Karpas-422 (cell line): ENCODE data around the gene SFTA2. TPM values are rescaled to one million over a fixed set of nuclear protein-coding genes. Genes with fewer than 3 reads are reported as not detected.

Experiments used
- DNase-seq: peaks from one replicate; pipeline ENCODE4 v3.0.0-alpha.2; 2015
- H2AFZ ChIP-seq: fragments of 200-600 bp; sonication (generic); 2 replicates; pipeline ENCODE4 v1.6.1; 2014; ENCODE audit warnings: antibody characterized with exemption, low read length, mixed read lengths
- H3K27ac ChIP-seq: fragments of 200-600 bp; sonication (generic); 2 replicates; pipeline ENCODE4 v1.5.1; 2014; ENCODE audit warnings: mild to moderate bottlenecking, low read length, moderate library complexity
- H3K27me3 ChIP-seq: fragments of 200-600 bp; sonication (generic); 2 replicates; pipeline ENCODE4 v1.6.1; 2014; ENCODE audit warnings: low read length, mixed read lengths
- H3K36me3 ChIP-seq: fragments of 200-600 bp; sonication (generic); 2 replicates; pipeline ENCODE4 v1.6.1; 2014; ENCODE audit warnings: low read length, mixed read lengths; ENCODE audit not compliant: insufficient read depth
- H3K4me1 ChIP-seq: fragments of 200-600 bp; sonication (generic); 2 replicates; pipeline ENCODE4 v1.6.1; 2014; ENCODE audit warnings: mild to moderate bottlenecking, low read length, mixed read lengths
- H3K4me2 ChIP-seq: fragments of 200-600 bp; sonication (generic); 2 replicates; pipeline ENCODE4 v1.6.1; 2014; ENCODE audit warnings: low read length, low read depth, mild to moderate bottlenecking; ENCODE audit not compliant: poor library complexity, severe bottlenecking
- H3K4me3 ChIP-seq: fragments of 200-600 bp; sonication (generic); 2 replicates; pipeline ENCODE4 v1.5.1; 2014; ENCODE audit warnings: mild to moderate bottlenecking, antibody characterized with exemption, low read length, mixed read lengths
- H3K79me2 ChIP-seq: fragments of 200-600 bp; sonication (generic); 2 replicates; pipeline ENCODE4 v1.6.1; 2014; ENCODE audit warnings: mild to moderate bottlenecking, low read length, mixed read lengths
- H3K9ac ChIP-seq: fragments of 200-600 bp; sonication (generic); 2 replicates; pipeline ENCODE4 v1.6.0; 2014; ENCODE audit warnings: low read length
- H3K9me2 ChIP-seq: fragments of 200-600 bp; sonication (generic), shearing (Covaris generic); replicated peaks from 2 replicates; pipeline ENCODE4 v1.6.0; 2014; ENCODE audit warnings: mild to moderate bottlenecking, low read length, moderate library complexity; ENCODE audit not compliant: insufficient read depth
- H3K9me3 ChIP-seq: fragments of 300-700, 200-600 bp; sonication (generic); 2 replicates; pipeline ENCODE4 v1.6.1; 2014; ENCODE audit warnings: low read length, mixed read lengths
- H4K20me1 ChIP-seq: fragments of 200-600 bp; sonication (generic); 2 replicates; pipeline ENCODE4 v1.6.1; 2014; ENCODE audit warnings: mild to moderate bottlenecking, antibody characterized with exemption, low read length, low read depth; ENCODE audit not compliant: insufficient read depth
- total RNA-seq: library from RNA; depleted of rRNA; stranded (reverse); fragments of >200 nt; shearing (Covaris generic); gene quantifications from 2 replicates; pipeline ENCODE4 v1.2.3, GENCODE V29; 2014; ENCODE audit warnings: low replicate concordance

The SFTA2 gene
- total RNA-seq, 1 experiment from 2014 or later = not detected

- DNase-seq = no peak
Observed at GRCh38 chr6:30965140-30965601, 33.2 kb upstream of the SFTA2 start.

GRCh38 chr6:30964075-30964474 is 32.1 kb upstream of the SFTA2 start:
- H3K9me2 ChIP-seq = no peaks in the 10 kb centered on the region
- no peak overlapping the region for H2AFZ ChIP-seq
- H3K4me3 ChIP-seq = no peak overlapping the region
- H3K4me1 ChIP-seq = no peaks in the 10 kb centered on the region
- no peaks in the 10 kb centered on the region for H4K20me1 ChIP-seq
- H3K27me3 ChIP-seq = no peaks in the 10 kb centered on the region
- H3K27ac ChIP-seq = no peak overlapping the region
- no peak overlapping the region for H3K4me2 ChIP-seq
- H3K9me3 ChIP-seq = no peaks in the 10 kb centered on the region
- no peaks in the 10 kb centered on the region for H3K36me3 ChIP-seq
- no peak for DNase-seq
- H3K9ac ChIP-seq = no peak overlapping the region
- no peaks in the 10 kb centered on the region for H3K79me2 ChIP-seq

More at GRCh38 chr6:30965140-30965601, 33.2 kb upstream of the SFTA2 start:
- no peak overlapping the region for H3K9ac ChIP-seq
- no peaks in the 10 kb centered on the region for H3K79me2 ChIP-seq
- no peaks in the 10 kb centered on the region for H3K4me1 ChIP-seq
- H3K9me2 ChIP-seq = no peaks in the 10 kb centered on the region
- H3K27me3 ChIP-seq = no peaks in the 10 kb centered on the region
- no peak overlapping the region for H3K27ac ChIP-seq
- no peak overlapping the region for H2AFZ ChIP-seq
- H3K36me3 ChIP-seq = no peaks in the 10 kb centered on the region
- no peak overlapping the region for H3K4me2 ChIP-seq
- no peak overlapping the region for H3K4me3 ChIP-seq
- no peaks in the 10 kb centered on the region for H4K20me1 ChIP-seq
- H3K9me3 ChIP-seq = no peaks in the 10 kb centered on the region

GRCh38 chr6:30963641-30964040 is 31.7 kb upstream of the SFTA2 start:
- Histone ChIP-seq H2AFZ (no peak overlapping the region), H3K4me1 (no peaks in the 10 kb centered on the region), H3K9me2 (no peaks in the 10 kb centered on the region), H3K27me3 (no peaks in the 10 kb centered on the region), H3K36me3 (no peaks in the 10 kb centered on the region), H3K9ac (no peak overlapping the region), H3K4me3 (no peak overlapping the region), H4K20me1 (no peaks in the 10 kb centered on the region), H3K4me2 (no peak overlapping the region), H3K9me3 (no peaks in the 10 kb centered on the region), H3K79me2 (no peaks in the 10 kb centered on the region), H3K27ac (no peak overlapping the region)
- no peak for DNase-seq

GRCh38 chr6:30962716-30963115 is 30.7 kb upstream of the SFTA2 start:
- H4K20me1 ChIP-seq = no peaks in the 10 kb centered on the region
- H3K9me3 ChIP-seq = no peaks in the 10 kb centered on the region
- no peaks in the 10 kb centered on the region for H3K79me2 ChIP-seq
- no peak overlapping the region for H3K27ac ChIP-seq
- H3K4me1 ChIP-seq = no peaks in the 10 kb centered on the region
- DNase-seq = no peak
- no peak overlapping the region for H3K4me3 ChIP-seq
- no peaks in the 10 kb centered on the region for H3K36me3 ChIP-seq
- H3K4me2 ChIP-seq = no peak overlapping the region
- H3K9me2 ChIP-seq = no peaks in the 10 kb centered on the region
- H2AFZ ChIP-seq = no peak overlapping the region
- no peaks in the 10 kb centered on the region for H3K27me3 ChIP-seq
- no peak overlapping the region for H3K9ac ChIP-seq

- Histone ChIP-seq H3K36me3 (no peaks in the 10 kb centered on the region), H3K27me3 (no peaks in the 10 kb centered on the region)
- DNase-seq = no peak
Observed at GRCh38 chr6:30960907-30961673, 29.1 kb upstream of the SFTA2 start.

GRCh38 chr6:30957716-30958115 is 25.7 kb upstream of the SFTA2 start:
- Histone ChIP-seq H3K27me3 (no peaks in the 10 kb centered on the region), H3K9me2 (no peaks in the 10 kb centered on the region), H3K4me1 (peaks cover 15% of the 10 kb centered on the region), H3K4me3 (no peak overlapping the region), H3K9ac (no peak overlapping the region), H3K27ac (no peak overlapping the region), H4K20me1 (no peaks in the 10 kb centered on the region), H3K4me2 (no peak overlapping the region), H3K36me3 (no peaks in the 10 kb centered on the region), H3K79me2 (no peaks in the 10 kb centered on the region), H2AFZ (no peak overlapping the region), H3K9me3 (no peaks in the 10 kb centered on the region)
- no peak for DNase-seq

More at GRCh38 chr6:30960907-30961673, 29.1 kb upstream of the SFTA2 start:
- H3K79me2 ChIP-seq = no peaks in the 10 kb centered on the region
- H2AFZ ChIP-seq = no peak overlapping the region
- H3K4me3 ChIP-seq = no peak overlapping the region
- no peak overlapping the region for H3K27ac ChIP-seq
- H3K4me2 ChIP-seq = no peak overlapping the region
- no peak overlapping the region for H3K9ac ChIP-seq
- H3K9me2 ChIP-seq = no peaks in the 10 kb centered on the region
- no peaks in the 10 kb centered on the region for H4K20me1 ChIP-seq
- H3K9me3 ChIP-seq = no peaks in the 10 kb centered on the region
- peaks cover 2% of the 10 kb centered on the region for H3K4me1 ChIP-seq

GRCh38 chr6:30955367-30956042 is 23.5 kb upstream of the SFTA2 start:
- Histone ChIP-seq H3K9me2 (no peaks in the 10 kb centered on the region), H3K9ac (peak overlapping the region; percentile 66), H4K20me1 (no peaks in the 10 kb centered on the region), H3K9me3 (no peaks in the 10 kb centered on the region), H2AFZ (peak overlapping the region; percentile 85), H3K4me2 (peak overlapping the region; percentile 70), H3K4me1 (peaks cover 15% of the 10 kb centered on the region), H3K4me3 (peak overlapping the region; percentile 65), H3K36me3 (no peaks in the 10 kb centered on the region), H3K79me2 (no peaks in the 10 kb centered on the region), H3K27me3 (no peaks in the 10 kb centered on the region), H3K27ac (no peak overlapping the region)
- peak; percentile 89 for DNase-seq

GRCh38 chr6:30954631-30955366 is 22.8 kb upstream of the SFTA2 start:
- no peaks in the 10 kb centered on the region for H3K79me2 ChIP-seq
- no peaks in the 10 kb centered on the region for H3K36me3 ChIP-seq
- H3K4me1 ChIP-seq = peaks cover 15% of the 10 kb centered on the region
- H4K20me1 ChIP-seq = no peaks in the 10 kb centered on the region
- H3K4me3 ChIP-seq = peak overlapping the region; percentile 65
- H2AFZ ChIP-seq = peak overlapping the region; percentile 85; the same call in 1 of the 2 replicates
- no peaks in the 10 kb centered on the region for H3K9me3 ChIP-seq
- peak overlapping the region; percentile 70 for H3K4me2 ChIP-seq
- DNase-seq = no peak
- H3K9me2 ChIP-seq = no peaks in the 10 kb centered on the region
- H3K27me3 ChIP-seq = no peaks in the 10 kb centered on the region
- peak overlapping the region; percentile 66 for H3K9ac ChIP-seq
- H3K27ac ChIP-seq = no peak overlapping the region
